Activated CD4-positive, alpha-beta T cell treated with anti-CD3 and anti-CD28 coated beads, Interleukin-2, amount 50 U/mL, for 24 hours (primary cell): ENCODE results near the gene ZMIZ1.

ENCODE experiments used
- DNase-seq, 2 donors: peaks; one replicate each; pipeline ENCODE4 v3.0.0-alpha.2; 2020; ENCODE audit warnings: low read depth in 1 of 2, low spot score in 1 of 2

Gene ZMIZ1

GRCh38 chr10:79167537-79167936 is 98.8 kb downstream of the ZMIZ1 start:
- DNase-seq, result no peak

GRCh38 chr10:79168210-79168609 is 99.4 kb downstream of the ZMIZ1 start:
- DNase-seq, result no peak

GRCh38 chr10:79170226-79170752 is 101.5 kb downstream of the ZMIZ1 start:
- DNase-seq, result no peak

- no peak for DNase-seq
Measured at GRCh38 chr10:79170993-79171392, 102.2 kb downstream of the ZMIZ1 start.

GRCh38 chr10:79171504-79171903 is 102.7 kb downstream of the ZMIZ1 start:
- no peak for DNase-seq

- DNase-seq, result no peak
Measured at GRCh38 chr10:79172881-79173280, 104.1 kb downstream of the ZMIZ1 start.

- no peak for DNase-seq
Measured at GRCh38 chr10:79173582-79174262, 105.0 kb downstream of the ZMIZ1 start.

GRCh38 chr10:79176052-79176501 is 107.3 kb downstream of the ZMIZ1 start:
- DNase-seq, result no peak

GRCh38 chr10:79176949-79177602 is 108.3 kb downstream of the ZMIZ1 start:
- DNase-seq, result no peak

- DNase-seq, result no peak
Measured at GRCh38 chr10:79178070-79178576, 109.4 kb downstream of the ZMIZ1 start.

- no peak for DNase-seq
Measured at GRCh38 chr10:79178614-79179163, 109.9 kb downstream of the ZMIZ1 start.

- DNase-seq, result no peak
Measured at GRCh38 chr10:79179164-79179956, 110.6 kb downstream of the ZMIZ1 start.

- DNase-seq, result no peak
Measured at GRCh38 chr10:79179957-79180309, 111.2 kb downstream of the ZMIZ1 start.

- DNase-seq, result no peak
Measured at GRCh38 chr10:79180414-79181221, 111.9 kb downstream of the ZMIZ1 start.

GRCh38 chr10:79181227-79181626 is 112.5 kb downstream of the ZMIZ1 start:
- DNase-seq, result no peak

- DNase-seq, result no peak
Measured at GRCh38 chr10:79181698-79182521, 113.1 kb downstream of the ZMIZ1 start.

GRCh38 chr10:79182781-79183467 is 114.2 kb downstream of the ZMIZ1 start:
- DNase-seq, result no peak

- DNase-seq, result no peak
Measured at GRCh38 chr10:79183468-79183865, 114.7 kb downstream of the ZMIZ1 start.

- no peak for DNase-seq
Measured at GRCh38 chr10:79184145-79184625, 115.4 kb downstream of the ZMIZ1 start.
